Endothelial cell of umbilical vein (primary cell): ENCODE results near the gene KCNJ4. TPM values are rescaled to one million over a fixed set of nuclear protein-coding genes. Genes with fewer than 3 reads are reported as not detected.

Source experiments
- BruUV-seq: library from RNA; stranded (reverse); fragments of 400-500 nt; replicated peaks from 2 replicates; lab custom pipeline; 2021; lab: Mats Ljungman, UMichigan
- CTCF ChIA-PET: fragments of 300-600, 350-600 bp; sonication (Branson Sonifier 250); formaldehyde crosslinking; loops from one replicate; lab custom pipeline; 2021; ENCODE audit warnings: antibody characterized with exemption, inconsistent platforms; lab: Charles Lee
- POLR2A ChIA-PET: fragments of 300-600, 350-600 bp; sonication (Branson Sonifier 250); formaldehyde crosslinking; loops from one replicate; lab custom pipeline; 2021; ENCODE audit warnings: antibody characterized with exemption, inconsistent platforms; lab: Charles Lee
- DNase-seq: peaks from one replicate; pipeline ENCODE4 v3.0.0-alpha.2; 2011; ENCODE audit warnings: low read depth, low spot score
- FAIRE-seq: peaks from 2 replicates; lab custom pipeline; 2011; peaks lifted over from hg19 to GRCh38; lab: Jason Lieb, UNC
- H2AFZ ChIP-seq: 2 replicates; pipeline ENCODE4 v1.6.0; 2012; ENCODE audit warnings: low read depth, low read length, control low read depth, inconsistent platforms
- H3K27ac ChIP-seq: 2 replicates; pipeline ENCODE4 v1.5.1; 2011; ENCODE audit warnings: low read depth, mild to moderate bottlenecking, control low read depth, low read length, moderate library complexity; ENCODE audit not compliant: insufficient read depth
- H3K27me3 ChIP-seq, 2 experiments: 2 replicates each; pipeline versions ENCODE4 v1.6.0 to v1.6.1; 2011; ENCODE audit warnings: low read length in 2 of 2, mixed read lengths in 1 of 2; ENCODE audit not compliant: control insufficient read depth in 2 of 2, insufficient read depth in 2 of 2
- H3K36me3 ChIP-seq, 2 experiments: 2 replicates in 1 of 2; 3 replicates in 1 of 2; pipeline ENCODE4 v1.5.1; 2011; ENCODE audit warnings: low read length in 2 of 2, mild to moderate bottlenecking in 1 of 2, moderate library complexity in 1 of 2; ENCODE audit not compliant: control insufficient read depth in 2 of 2, insufficient read depth in 2 of 2; ENCODE audit errors: extremely low read depth in 1 of 2
- H3K4me1 ChIP-seq: 3 replicates; pipeline ENCODE4 v1.5.1; 2011; ENCODE audit warnings: mild to moderate bottlenecking, low read length; ENCODE audit not compliant: control insufficient read depth, insufficient read depth; ENCODE audit errors: extremely low read depth
- H3K4me2 ChIP-seq: 2 replicates; pipeline ENCODE4 v1.6.1; 2011; ENCODE audit warnings: low read length, control low read depth, mixed read lengths; ENCODE audit not compliant: insufficient read depth
- H3K4me3 ChIP-seq, 3 experiments: fragments of 200-600 bp in 1 of 3; sonication (generic), shearing (Covaris generic) in 1 of 3; replicated peaks in 1 of 3; 2 replicates each; pipeline ENCODE4 v1.5.1; 2011 to 2016; ENCODE audit warnings: control low read depth in 3 of 3, low read length in 3 of 3, mild to moderate bottlenecking in 2 of 3, inconsistent platforms in 1 of 3, low read depth in 1 of 3, moderate library complexity in 1 of 3; ENCODE audit not compliant: insufficient read depth in 1 of 3
- H3K79me2 ChIP-seq: 2 replicates; pipeline ENCODE4 v1.6.0; 2012; ENCODE audit warnings: low read length, inconsistent platforms; ENCODE audit not compliant: control insufficient read depth, insufficient read depth
- H3K9ac ChIP-seq: replicated peaks from 2 replicates; pipeline ENCODE3; 2011; ENCODE audit warnings: low read length, control low read depth; ENCODE audit not compliant: insufficient read depth; ENCODE audit errors: extremely low read depth
- H3K9me1 ChIP-seq: replicated peaks from 3 replicates; pipeline ENCODE4 v1.6.0; 2011; ENCODE audit warnings: mild to moderate bottlenecking, low read length; ENCODE audit not compliant: control insufficient read depth, insufficient read depth; ENCODE audit errors: extremely low read depth
- H3K9me3 ChIP-seq: replicated peaks from 2 replicates; pipeline ENCODE4 v1.5.1; 2012; ENCODE audit warnings: low read length, inconsistent platforms; ENCODE audit not compliant: control insufficient read depth, insufficient read depth
- H4K20me1 ChIP-seq: replicated peaks from 2 replicates; pipeline ENCODE3; 2011; ENCODE audit warnings: mild to moderate bottlenecking, low read length; ENCODE audit not compliant: control insufficient read depth, insufficient read depth; ENCODE audit errors: extremely low read depth
- CTCF ChIP-seq, 2 donors: IDR thresholded peaks; 1 replicate in 1 of 2; 2 replicates in 1 of 2; pipeline ENCODE4 v1.5.1; 2011; ENCODE audit warnings: low read length in 2 of 2, mild to moderate bottlenecking in 2 of 2, moderate library complexity in 2 of 2, control low read depth in 1 of 2, inconsistent platforms in 1 of 2, low read depth in 1 of 2; ENCODE audit not compliant: insufficient read depth in 1 of 2; ENCODE audit errors: extremely low read depth in 1 of 2
- EZH2 ChIP-seq: IDR thresholded peaks from 2 replicates; pipeline ENCODE4 v1.6.1; 2012; ENCODE audit warnings: borderline replicate concordance, low read depth, mild to moderate bottlenecking, moderate library complexity, low read length, inconsistent platforms; ENCODE audit not compliant: severe bottlenecking
- FOS ChIP-seq: IDR thresholded peaks from 2 replicates; pipeline ENCODE4 v1.6.1; 2011; ENCODE audit warnings: mild to moderate bottlenecking, low read length, moderate library complexity, borderline replicate concordance; ENCODE audit not compliant: insufficient read depth
- GATA2 ChIP-seq: IDR thresholded peaks from 2 replicates; pipeline ENCODE4 v1.7.0; 2011; ENCODE audit warnings: low read depth, mild to moderate bottlenecking, moderate library complexity, mixed read lengths, low read length; ENCODE audit not compliant: insufficient read length, insufficient read depth
- JUN ChIP-seq: IDR thresholded peaks from 2 replicates; pipeline ENCODE4 v1.6.1; 2011; ENCODE audit warnings: borderline replicate concordance, low read depth; ENCODE audit not compliant: insufficient read length, insufficient read depth
- MAX ChIP-seq: IDR thresholded peaks from 2 replicates; pipeline ENCODE4 v1.6.1; 2011; ENCODE audit not compliant: insufficient read depth, insufficient read length
- MYC ChIP-seq: IDR thresholded peaks from one replicate; pipeline ENCODE4 v1.6.1; 2011; ENCODE audit warnings: mild to moderate bottlenecking, low read depth, low read length
- POLR2A ChIP-seq: IDR thresholded peaks from 2 replicates; pipeline ENCODE4 v1.6.1; 2012; ENCODE audit warnings: low read depth, mild to moderate bottlenecking, control low read depth, low read length
- POLR2AphosphoS5 ChIP-seq: IDR thresholded peaks from 2 replicates; pipeline ENCODE4 v1.6.1; 2012; ENCODE audit warnings: low read depth, mild to moderate bottlenecking, control low read depth, low read length, moderate library complexity; ENCODE audit not compliant: insufficient read depth
- dilution Hi-C: fragments of 300-500 bp; cut with MboI; formaldehyde crosslinking; loops from one replicate; pipeline ENCODE4 v1.15.0; 2019; ENCODE audit warnings: low sequenced_read_pairs; ENCODE audit not compliant: extremely low pct_ligation_motif_present
- intact Hi-C: fragments of 100-400 bp; cut with micrococcal nuclease; formaldehyde crosslinking; loops from one replicate; pipeline ENCODE4 v1.10.0; 2022
- polyA plus RNA-seq, 4 experiments: library from polyadenylated mRNA; depleted of rRNA in 3 of 4; stranded (reverse) in 3 of 4; unstranded in 1 of 4; fragments of >200 nt; gene quantifications; 2 replicates each; pipeline versions ENCODE4 v1.2.1 to v1.2.3, GENCODE V29; 2011 to 2012; ENCODE audit warnings: missing spikeins in 1 of 4
- total RNA-seq: library from RNA; stranded (reverse); gene quantifications from 2 replicates; pipeline ENCODE4 v1.2.3, GENCODE V29; 2021

Gene KCNJ4
- total and polyA plus RNA-seq, 2 donors (not counting 3 experiments of a cell fraction or from before 2014, with no cell fraction given): not detected

- Histone ChIP-seq H3K36me3 (no peaks in the 10 kb centered on the region), H3K4me3 (no peak overlapping the region), H4K20me1 (no peaks in the 10 kb centered on the region), H3K9me1 (no peaks in the 10 kb centered on the region), H3K4me1 (no peaks in the 10 kb centered on the region), H3K27me3 (no peaks in the 10 kb centered on the region), H3K9me3 (no peaks in the 10 kb centered on the region), H3K79me2 (no peaks in the 10 kb centered on the region), H3K4me2 (no peak overlapping the region), H3K9ac (no peak overlapping the region), H2AFZ (no peak overlapping the region), H3K27ac (no peak overlapping the region)
- POLR2A ChIA-PET: no interaction called here
- dilution Hi-C loops (no loop called here), intact Hi-C loops (no loop called here)
- no TSS peak for BruUV-seq
- no peak for DNase-seq
- no peak for FAIRE-seq
- TF ChIP-seq POLR2A (no peak), MAX (no peak), CTCF (IDR thresholded peaks at IDR 0.05; ENCODE audit: extremely low read depth in 1 of 2, insufficient read depth in 1 of 2, low read depth in 1 of 2, low read length in 2 of 2) (no peak), POLR2AphosphoS5 (no peak), MYC (no peak), EZH2 (no peak), FOS (no peak), JUN (no peak), GATA2 (no peak)
- CTCF ChIA-PET: interaction anchor here (1.4 kb wide), 1 partner anchor 12 kb away, joined by 3 read pairs; no protein-coding TSS in a partner anchor
Measured at GRCh38 chr22:38419121-38419857, 35.7 kb downstream of the KCNJ4 start.
